HG03025 (cell line): Measurements from ENCODE around the gene NLRP8.
"Not testable (repeated sequence)": the region's sequence is repeated elsewhere in the genome, so short reads cannot be mapped to it uniquely, and the experiment has no call there.

Experiments used
- ATAC-seq: cut with Tn5 transposase; IDR thresholded peaks from one replicate; pipeline ENCODE4 v1.9.1; 2021; ENCODE audit warnings: mild to moderate bottlenecking, moderate library complexity; ENCODE audit not compliant: unreplicated experiment, low FRiP score

NLRP8 gene

GRCh38 chr19:55947532-55947931, at the start of gene NLRP8:
NLRP8 (plus strand) TSS chr19:55947832.
- ATAC-seq, result no peak

- no peak for ATAC-seq
Observed at GRCh38 chr19:55898911-55899310, 48.7 kb upstream of the NLRP8 start.

- ATAC-seq, result no peak
Observed at GRCh38 chr19:55901369-55902079, 46.1 kb upstream of the NLRP8 start.

GRCh38 chr19:55902080-55902751, 45.4 kb upstream of the NLRP8 start:
- no peak for ATAC-seq

GRCh38 chr19:55907286-55907685, 40.3 kb upstream of the NLRP8 start:
- ATAC-seq, result no peak

GRCh38 chr19:55907746-55908145, 39.9 kb upstream of the NLRP8 start:
- ATAC-seq, result no peak

GRCh38 chr19:55909801-55910200, 37.8 kb upstream of the NLRP8 start:
- no peak for ATAC-seq

- ATAC-seq, result no peak
Observed at GRCh38 chr19:55912916-55913315, 34.7 kb upstream of the NLRP8 start.

- ATAC-seq, result no peak
Observed at GRCh38 chr19:55913643-55914268, 33.9 kb upstream of the NLRP8 start.

GRCh38 chr19:55923556-55923955, 24.1 kb upstream of the NLRP8 start:
- no peak for ATAC-seq

GRCh38 chr19:55927991-55928390, 19.6 kb upstream of the NLRP8 start:
- ATAC-seq, result no peak

GRCh38 chr19:55929258-55929657, 18.4 kb upstream of the NLRP8 start:
- not testable (repeated sequence) for ATAC-seq

- no peak for ATAC-seq
Observed at GRCh38 chr19:55930996-55931515, 16.6 kb upstream of the NLRP8 start.

- no peak for ATAC-seq
Observed at GRCh38 chr19:55931936-55932386, 15.7 kb upstream of the NLRP8 start, which contains the start of gene NLRP13. NLRP13 (minus strand) TSS chr19:55932336; CDS start chr19:55932311, 25 bp downstream.

GRCh38 chr19:55935206-55935605, 12.4 kb upstream of the NLRP8 start:
- ATAC-seq, result no peak

- ATAC-seq, result no peak
Observed at GRCh38 chr19:55939206-55939605, 8.4 kb upstream of the NLRP8 start.

- no peak for ATAC-seq
Observed at GRCh38 chr19:55940306-55940705, 7.3 kb upstream of the NLRP8 start.

GRCh38 chr19:55950566-55950965, 2.9 kb downstream of the NLRP8 start:
- ATAC-seq, result not testable (repeated sequence)

- no peak for ATAC-seq
Observed at GRCh38 chr19:55956431-55956830, 8.8 kb downstream of the NLRP8 start.

- ATAC-seq, result no peak
Observed at GRCh38 chr19:55958356-55958755, 10.7 kb downstream of the NLRP8 start.

GRCh38 chr19:55959996-55960675, 12.5 kb downstream of the NLRP8 start:
- ATAC-seq, result no peak
